ENCODE results near the gene ASIC2. TPM values are rescaled to one million over a fixed set of nuclear protein-coding genes. Genes with fewer than 3 reads are reported as not detected.
"Not testable (repeated sequence)": the region's sequence is repeated elsewhere in the genome, so short reads cannot be mapped to it uniquely, and the experiment has no call there.

The ASIC2 gene
- total and polyA plus RNA-seq, 5 donors = not detected

DNA sequence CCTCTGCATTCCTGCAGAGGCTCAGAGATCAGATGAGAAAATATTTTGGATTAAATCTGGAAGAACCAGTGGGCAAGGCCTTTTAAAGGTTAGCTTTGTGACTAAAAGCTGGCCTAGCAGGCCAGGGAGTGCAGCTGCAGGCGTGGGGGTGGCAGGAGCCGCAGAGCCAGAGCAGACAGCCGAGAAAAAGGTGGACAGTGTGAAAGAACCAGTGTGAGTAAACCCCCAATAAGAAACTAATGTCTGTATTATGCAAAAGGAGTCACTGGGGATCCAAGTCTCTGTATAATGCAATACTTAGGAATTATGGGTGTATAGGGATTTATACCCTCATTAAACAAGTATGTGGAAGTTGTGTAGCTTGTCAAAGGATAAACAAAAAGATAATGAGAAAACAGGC lies 322.8 kb downstream of the ASIC2 start:
- ATAC-seq (no peak), DNase-seq (no peak)
- Histone ChIP-seq H3K4me3 (ENCODE audit: low read length) (no peak overlapping the region), H3K9me3 (ENCODE audit: control insufficient read depth, low read length) (no peaks in the 10 kb centered on the region), H3K27me3 (ENCODE audit: control insufficient read depth, insufficient read depth) (no peaks in the 10 kb centered on the region), H3K4me1 (ENCODE audit: control insufficient read depth, insufficient read depth, low read length) (no peaks in the 10 kb centered on the region), H3K27ac (ENCODE audit: low read length) (no peak overlapping the region)
- WGBS = 77% methylated on average over 3 of the region's 3 CpGs
- intact Hi-C loops (cut with DNase I) = no loop called here

DNA sequence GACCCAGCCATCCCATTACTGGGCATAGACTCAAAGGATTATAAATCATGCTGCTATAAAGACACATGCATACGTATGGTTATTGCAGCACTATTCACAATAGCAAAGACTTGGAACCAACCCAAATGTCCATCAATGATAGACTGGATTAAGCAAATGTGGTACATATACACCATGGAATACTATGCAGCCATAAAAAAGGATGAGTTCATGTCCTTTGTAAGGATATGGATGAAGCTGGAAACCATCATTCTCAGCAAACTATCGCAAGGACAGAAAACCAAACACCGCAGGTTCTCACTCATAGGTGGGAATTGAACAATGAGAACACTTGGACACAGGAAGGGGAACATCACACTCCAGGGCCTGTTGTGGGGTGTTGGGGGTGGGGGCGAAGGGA lies 323.9 kb downstream of the ASIC2 start:
- H3K4me3 ChIP-seq (ENCODE audit: low read length); H3K4me1 ChIP-seq (ENCODE audit: control insufficient read depth, insufficient read depth, low read length); DNase-seq; intact Hi-C loops (cut with DNase I); H3K27me3 ChIP-seq (ENCODE audit: control insufficient read depth, insufficient read depth); H3K27ac ChIP-seq (ENCODE audit: low read length); H3K9me3 ChIP-seq (ENCODE audit: control insufficient read depth, low read length); ATAC-seq: not testable (repeated sequence)
- WGBS = 91% methylated on average over 4 of the region's 4 CpGs

DNA sequence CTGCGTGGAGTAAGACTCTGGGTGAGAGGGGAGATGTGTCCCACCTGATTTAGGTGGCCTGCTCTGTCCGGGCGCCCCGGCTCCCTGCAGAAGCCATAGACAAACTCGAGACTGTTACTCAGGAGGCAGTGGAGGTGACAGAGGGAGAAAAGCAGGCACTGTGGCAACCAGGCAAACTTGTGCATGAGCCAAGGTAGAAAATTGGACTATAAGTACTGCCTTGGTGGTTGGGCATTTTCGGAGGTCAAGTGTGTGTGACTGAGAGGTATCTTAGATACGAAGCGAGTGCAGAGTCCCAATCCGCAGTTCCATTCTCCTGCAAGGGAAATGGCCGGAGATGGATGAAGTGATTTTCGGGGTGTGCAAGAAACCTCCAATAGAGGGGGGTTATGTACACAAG lies 328.6 kb downstream of the ASIC2 start:
- DNase-seq (no peak), ATAC-seq (no peak)
- WGBS = 77% methylated on average over 11 of the region's 11 CpGs
- H3K4me1 ChIP-seq (ENCODE audit: control insufficient read depth, insufficient read depth, low read length) = no peaks in the 10 kb centered on the region
- no peak overlapping the region for H3K4me3 ChIP-seq (ENCODE audit: low read length)
- intact Hi-C loops (cut with DNase I) = no loop called here
- H3K27ac ChIP-seq (ENCODE audit: low read length) = no peak overlapping the region
- no peaks in the 10 kb centered on the region for H3K9me3 ChIP-seq (ENCODE audit: control insufficient read depth, low read length)
- H3K27me3 ChIP-seq (ENCODE audit: control insufficient read depth, insufficient read depth) = no peaks in the 10 kb centered on the region

Measured in right cardiac atrium (tissue), 5 donors.